GM12864 (cell line): ENCODE measurements around the gene ARRB1.

Experiments
- DNase-seq: peaks from one replicate; pipeline ENCODE4 v3.0.0-alpha.2; 2011; ENCODE audit warnings: low read depth
- H3K4me3 ChIP-seq: 2 replicates; pipeline ENCODE4 v1.5.1; 2011; ENCODE audit warnings: mild to moderate bottlenecking, low read depth, low read length, control low read depth
- TF ChIP-seq, protein P1 (sequence below): IDR thresholded peaks from 2 replicates; pipeline ENCODE4 v1.5.1; 2011; ENCODE audit warnings: low read depth, mild to moderate bottlenecking, moderate library complexity, low read length, control low read depth, inconsistent platforms; ENCODE audit errors: missing control alignments

ARRB1 gene

DNA sequence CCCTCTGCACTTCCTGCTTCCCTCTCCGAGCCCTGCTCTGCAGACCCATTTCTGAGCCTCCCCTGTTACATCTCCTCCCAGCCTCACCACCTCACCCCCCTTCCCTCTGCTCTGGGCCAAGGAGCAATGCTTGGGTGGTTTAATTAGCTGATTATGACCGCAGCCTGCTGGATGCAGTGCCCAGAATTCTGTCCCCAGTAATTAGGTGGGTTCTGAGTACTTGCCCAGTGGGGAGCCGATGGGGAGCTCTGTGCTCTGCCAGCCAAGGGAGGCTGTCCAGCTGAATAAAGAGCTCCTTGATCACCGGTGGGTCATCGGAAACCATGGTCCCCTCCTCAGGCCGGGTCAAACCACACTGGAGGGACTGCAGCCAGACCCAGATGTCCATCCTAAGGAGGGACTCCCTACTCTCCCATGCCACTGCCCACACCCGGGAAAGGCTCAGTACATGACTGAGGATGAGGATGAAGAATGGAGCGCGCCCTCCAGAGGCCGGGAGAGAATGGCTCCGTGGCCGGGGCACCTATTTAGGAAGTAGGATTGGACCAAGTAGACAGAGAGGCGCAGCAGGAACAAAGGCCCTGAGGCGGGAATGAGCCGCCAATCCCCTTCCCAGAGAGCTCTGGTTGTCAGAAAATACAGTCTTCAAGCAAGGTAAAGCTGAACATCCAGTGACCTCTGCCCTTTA, 9.1 kb downstream of the ARRB1 start:
- DNase-seq = no peak
- TF ChIP-seq, protein P1, sequence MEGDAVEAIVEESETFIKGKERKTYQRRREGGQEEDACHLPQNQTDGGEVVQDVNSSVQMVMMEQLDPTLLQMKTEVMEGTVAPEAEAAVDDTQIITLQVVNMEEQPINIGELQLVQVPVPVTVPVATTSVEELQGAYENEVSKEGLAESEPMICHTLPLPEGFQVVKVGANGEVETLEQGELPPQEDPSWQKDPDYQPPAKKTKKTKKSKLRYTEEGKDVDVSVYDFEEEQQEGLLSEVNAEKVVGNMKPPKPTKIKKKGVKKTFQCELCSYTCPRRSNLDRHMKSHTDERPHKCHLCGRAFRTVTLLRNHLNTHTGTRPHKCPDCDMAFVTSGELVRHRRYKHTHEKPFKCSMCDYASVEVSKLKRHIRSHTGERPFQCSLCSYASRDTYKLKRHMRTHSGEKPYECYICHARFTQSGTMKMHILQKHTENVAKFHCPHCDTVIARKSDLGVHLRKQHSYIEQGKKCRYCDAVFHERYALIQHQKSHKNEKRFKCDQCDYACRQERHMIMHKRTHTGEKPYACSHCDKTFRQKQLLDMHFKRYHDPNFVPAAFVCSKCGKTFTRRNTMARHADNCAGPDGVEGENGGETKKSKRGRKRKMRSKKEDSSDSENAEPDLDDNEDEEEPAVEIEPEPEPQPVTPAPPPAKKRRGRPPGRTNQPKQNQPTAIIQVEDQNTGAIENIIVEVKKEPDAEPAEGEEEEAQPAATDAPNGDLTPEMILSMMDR = no peak
- no peak overlapping the region for H3K4me3 ChIP-seq

DNA sequence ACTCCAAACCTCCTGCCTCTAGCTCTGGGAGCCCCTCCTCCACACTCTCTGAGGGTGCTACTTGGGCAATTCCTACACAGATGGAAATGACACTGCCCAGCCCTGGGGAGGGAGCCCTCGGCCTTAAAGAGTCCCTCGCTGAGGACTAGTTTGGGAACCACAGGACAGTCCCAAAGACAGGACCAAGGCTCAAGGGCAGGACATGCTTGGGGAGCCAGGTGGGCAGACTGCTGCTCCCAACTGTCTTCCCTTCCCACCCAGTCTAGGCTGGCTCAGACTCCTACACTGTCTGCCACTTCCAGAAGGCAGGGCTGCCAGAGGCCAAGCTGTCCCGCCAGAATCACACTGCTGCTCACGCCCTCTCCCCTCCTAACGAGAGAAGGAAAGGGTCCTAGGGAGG, 9.8 kb downstream of the ARRB1 start:
- no peak for DNase-seq
- TF ChIP-seq, protein P1 = no peak
- no peak overlapping the region for H3K4me3 ChIP-seq

- TF ChIP-seq, protein P1 = no peak
- H3K4me3 ChIP-seq = no peak overlapping the region
- no peak for DNase-seq
These were observed 11.6 kb downstream of the ARRB1 start for GRCh38 chr11:75339685-75340409.

GRCh38 chr11:75338516-75339208, 12.8 kb downstream of the ARRB1 start:
- DNase-seq = no peak
- TF ChIP-seq, protein P1 = no peak

DNA sequence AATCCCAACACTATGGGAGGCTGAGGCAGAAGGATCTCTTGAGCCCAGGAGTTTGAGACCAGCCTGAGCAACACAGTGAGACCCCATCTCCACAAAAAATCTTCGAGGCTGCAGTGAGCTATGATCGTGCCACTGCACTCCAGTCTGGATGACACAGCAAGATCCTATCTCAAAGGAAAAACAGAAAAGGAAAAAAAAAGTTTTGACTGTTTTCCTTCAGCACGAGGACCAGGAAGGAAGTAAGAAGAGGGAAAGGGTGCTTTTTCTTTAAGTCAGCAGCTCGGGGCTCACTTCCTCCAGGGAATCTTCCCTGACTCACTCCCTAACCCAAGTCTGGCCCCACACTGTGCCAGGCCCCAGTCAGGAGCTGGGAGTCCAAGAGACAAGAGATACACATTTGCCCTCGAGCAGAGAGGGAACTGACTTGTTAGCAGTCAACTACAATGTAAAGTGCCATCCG, 14.2 kb downstream of the ARRB1 start:
- DNase-seq = no peak
- TF ChIP-seq, protein P1 = no peak

More at GRCh38 chr11:75338516-75339208, 12.8 kb downstream of the ARRB1 start:
- no peak overlapping the region for H3K4me3 ChIP-seq

GRCh38 chr11:75334976-75335375, 16.5 kb downstream of the ARRB1 start:
- no peak for DNase-seq
- H3K4me3 ChIP-seq = no peak overlapping the region
- TF ChIP-seq, protein P1 = no peak

More for the DNA sequence above, 14.2 kb downstream of the ARRB1 start:
- no peak overlapping the region for H3K4me3 ChIP-seq
